Activated CD4-positive, alpha-beta T cell treated with anti-CD3 and anti-CD28 coated beads, Interleukin-2, amount 10 ng/mL, durations not matched to agents 24 days and 14 days (primary cell): ENCODE results near the gene PTPRT. TPM values are rescaled to one million over a fixed set of nuclear protein-coding genes. Genes with fewer than 3 reads are reported as not detected.

Experiments
- DNase-seq: peaks from one replicate; pipeline ENCODE4 v3.0.0; 2022
- H3K27ac Mint-ChIP-seq: one replicate; pipeline ENCODE4 v1.8.0; 2022; ENCODE audit warnings: mild to moderate bottlenecking, mixed read lengths
- H3K27me3 Mint-ChIP-seq: one replicate; pipeline ENCODE4 v1.8.0; 2022; ENCODE audit warnings: mixed read lengths
- H3K36me3 Mint-ChIP-seq: one replicate; pipeline ENCODE4 v1.8.0; 2022; ENCODE audit warnings: low read depth, mild to moderate bottlenecking, mixed read lengths
- H3K4me1 Mint-ChIP-seq: one replicate; pipeline ENCODE4 v1.8.0; 2021; ENCODE audit warnings: mixed read lengths
- H3K4me3 Mint-ChIP-seq: one replicate; pipeline ENCODE4 v1.8.0; 2022; ENCODE audit warnings: mild to moderate bottlenecking, moderate library complexity, mixed read lengths
- H3K9me3 Mint-ChIP-seq: one replicate; pipeline ENCODE4 v1.8.0; 2021; ENCODE audit warnings: mixed read lengths
- intact Hi-C: fragments of 100-400 bp; cut with micrococcal nuclease; formaldehyde crosslinking; loops from one replicate; pipeline ENCODE4 v1.15.1; 2023
- total RNA-seq: library from RNA; stranded (reverse); gene quantifications from 2 replicates; pipeline ENCODE4 v1.2.3, GENCODE V29; 2022

Gene PTPRT
- total RNA-seq, 1 donor from 2014 or later = not detected

DNA sequence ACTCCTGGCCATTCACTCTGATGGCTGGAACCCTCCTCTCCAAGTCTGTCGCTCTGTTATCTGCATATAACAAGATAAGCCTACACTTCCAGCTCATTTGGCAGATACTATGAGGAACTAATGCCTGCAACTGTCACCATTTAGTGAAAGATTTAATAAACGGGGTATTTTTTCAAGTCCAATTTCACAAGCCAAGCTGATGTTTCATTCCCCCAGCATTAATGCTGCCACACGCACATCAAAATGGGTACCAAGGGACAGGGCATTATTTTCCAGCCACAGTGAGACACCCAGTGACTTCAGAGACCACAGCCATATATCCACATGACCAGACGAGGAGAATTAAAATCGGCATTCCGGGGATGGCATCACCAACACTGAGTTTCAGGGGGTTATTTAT, 175.5 kb downstream of the PTPRT start:
- Mint-ChIP-seq H3K9me3 (no peaks in the 10 kb centered on the region), H3K27ac (no peak overlapping the region), H3K4me3 (no peak overlapping the region), H3K4me1 (no peaks in the 10 kb centered on the region), H3K27me3 (no peaks in the 10 kb centered on the region), H3K36me3 (no peaks in the 10 kb centered on the region)
- no peak for DNase-seq
- intact Hi-C loops = no loop called here

- Mint-ChIP-seq H3K4me3 (no peak overlapping the region), H3K4me1 (no peaks in the 10 kb centered on the region), H3K9me3 (no peaks in the 10 kb centered on the region), H3K36me3 (no peaks in the 10 kb centered on the region), H3K27me3 (no peaks in the 10 kb centered on the region), H3K27ac (no peak overlapping the region)
- no peak for DNase-seq
- intact Hi-C loops = no loop called here
These were observed 178.2 kb downstream of the PTPRT start for GRCh38 chr20:43011491-43011890.

DNA sequence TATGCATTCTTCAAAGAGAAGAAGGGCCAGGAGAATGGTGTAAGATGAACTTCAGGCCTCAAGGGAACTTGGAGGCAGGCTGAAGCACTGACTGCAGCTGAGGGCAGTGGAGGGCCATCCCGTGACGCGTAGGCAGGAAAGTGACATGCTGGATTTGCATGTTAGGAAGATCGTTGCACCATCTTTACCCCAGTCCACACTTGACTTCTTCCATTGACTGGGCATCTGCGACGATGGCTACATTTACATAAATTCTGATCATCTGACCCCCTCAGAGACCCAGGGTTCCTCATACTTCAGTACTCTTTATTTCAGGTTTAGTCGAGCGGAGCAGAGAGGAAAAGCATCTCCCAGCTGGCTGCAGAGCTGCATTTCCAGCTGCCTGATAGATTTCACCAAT, 180.2 kb downstream of the PTPRT start:
- Mint-ChIP-seq H3K4me3 (no peak overlapping the region), H3K27ac (no peak overlapping the region), H3K36me3 (no peaks in the 10 kb centered on the region), H3K9me3 (no peaks in the 10 kb centered on the region), H3K4me1 (no peaks in the 10 kb centered on the region), H3K27me3 (no peaks in the 10 kb centered on the region)
- intact Hi-C loops = no loop called here
- no peak for DNase-seq

DNA sequence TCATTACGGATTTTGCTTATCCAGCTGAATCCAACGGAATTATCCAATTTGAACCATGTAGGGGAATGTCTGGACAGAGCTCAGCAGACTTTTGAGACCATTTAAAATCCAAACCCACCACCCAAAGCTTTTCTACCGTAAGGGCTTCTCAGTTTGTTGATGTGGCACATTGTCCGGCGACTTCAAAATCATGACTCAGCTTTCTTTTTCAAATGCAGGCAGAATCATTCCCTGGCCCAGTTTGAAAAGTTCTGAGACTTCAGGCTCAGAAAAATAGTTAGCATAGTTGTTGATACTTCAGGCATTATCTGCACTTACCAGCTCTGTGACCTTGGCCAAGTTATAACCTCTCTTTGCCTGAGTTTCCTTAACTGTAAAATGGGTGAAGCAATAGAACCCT, 182.2 kb downstream of the PTPRT start:
- no peaks in the 10 kb centered on the region for H3K4me1 Mint-ChIP-seq
- no peaks in the 10 kb centered on the region for H3K9me3 Mint-ChIP-seq
- no peaks in the 10 kb centered on the region for H3K27me3 Mint-ChIP-seq
- no peak for DNase-seq
- intact Hi-C loops = no loop called here
- H3K27ac Mint-ChIP-seq = no peak overlapping the region
- H3K4me3 Mint-ChIP-seq = no peak overlapping the region
- H3K36me3 Mint-ChIP-seq = no peaks in the 10 kb centered on the region

GRCh38 chr20:43006651-43007375, 182.9 kb downstream of the PTPRT start:
- H3K9me3 Mint-ChIP-seq = no peaks in the 10 kb centered on the region
- no peaks in the 10 kb centered on the region for H3K36me3 Mint-ChIP-seq
- H3K4me1 Mint-ChIP-seq = no peaks in the 10 kb centered on the region
- no peak overlapping the region for H3K4me3 Mint-ChIP-seq
- intact Hi-C loops = no loop called here
- no peak overlapping the region for H3K27ac Mint-ChIP-seq
- no peaks in the 10 kb centered on the region for H3K27me3 Mint-ChIP-seq
- DNase-seq = no peak

DNA sequence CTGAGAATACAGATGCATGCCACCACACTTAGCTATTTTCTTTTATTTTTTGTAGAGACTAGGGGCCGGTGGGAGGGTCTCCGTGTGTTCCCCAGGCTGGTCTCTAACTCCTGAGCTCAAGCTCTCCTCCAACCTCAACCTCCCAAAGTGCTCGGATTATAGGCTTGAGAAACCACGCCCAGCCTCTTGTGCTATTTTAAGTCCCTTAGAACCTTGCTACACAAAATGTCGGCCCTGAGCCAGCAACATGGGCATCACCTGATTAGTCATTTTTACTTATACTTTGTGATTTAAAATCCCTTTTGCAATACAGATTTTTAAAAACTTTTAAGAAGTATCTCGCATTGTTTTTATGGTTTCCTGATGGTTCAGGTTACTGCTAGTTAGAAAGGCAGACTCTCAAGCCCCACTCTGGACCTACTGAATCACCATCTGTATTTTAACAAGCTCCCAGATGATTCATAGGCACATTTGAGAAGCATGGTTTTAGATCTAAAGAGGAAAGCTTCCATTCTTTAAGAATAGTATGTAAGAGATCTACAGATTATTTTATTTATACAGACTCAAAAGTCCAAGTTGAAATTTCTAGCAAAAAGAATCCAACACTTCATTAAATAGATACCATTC, 186.3 kb downstream of the PTPRT start:
- no peaks in the 10 kb centered on the region for H3K36me3 Mint-ChIP-seq
- H3K27ac Mint-ChIP-seq = no peak overlapping the region
- no peaks in the 10 kb centered on the region for H3K4me1 Mint-ChIP-seq
- intact Hi-C loops = no loop called here
- H3K4me3 Mint-ChIP-seq = no peak overlapping the region
- H3K27me3 Mint-ChIP-seq = no peaks in the 10 kb centered on the region
- no peaks in the 10 kb centered on the region for H3K9me3 Mint-ChIP-seq
- no peak for DNase-seq

DNA sequence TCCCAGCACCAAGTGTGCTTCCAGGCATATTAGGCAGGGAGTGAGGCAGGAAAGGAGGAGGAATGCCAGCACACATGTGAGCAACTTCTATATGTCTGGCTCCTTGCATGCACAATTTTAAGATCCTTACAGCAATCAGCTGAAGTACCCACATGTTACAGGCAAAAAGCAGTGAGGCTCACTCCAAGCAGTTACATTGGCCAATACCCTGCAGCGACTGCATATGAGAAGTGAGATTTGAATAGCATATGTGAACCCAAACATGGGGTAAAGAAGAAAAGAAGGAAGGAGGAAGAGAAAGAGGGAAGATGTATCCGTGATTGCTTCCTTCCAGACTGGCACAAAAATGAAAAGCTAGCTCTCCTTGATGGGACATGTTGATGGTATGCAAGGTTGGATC, 193.6 kb downstream of the PTPRT start:
- H3K9me3 Mint-ChIP-seq = no peaks in the 10 kb centered on the region
- DNase-seq = no peak
- H3K4me1 Mint-ChIP-seq = no peaks in the 10 kb centered on the region
- H3K36me3 Mint-ChIP-seq = no peaks in the 10 kb centered on the region
- no peaks in the 10 kb centered on the region for H3K27me3 Mint-ChIP-seq
- intact Hi-C loops = no loop called here
- no peak overlapping the region for H3K4me3 Mint-ChIP-seq
- no peak overlapping the region for H3K27ac Mint-ChIP-seq

DNA sequence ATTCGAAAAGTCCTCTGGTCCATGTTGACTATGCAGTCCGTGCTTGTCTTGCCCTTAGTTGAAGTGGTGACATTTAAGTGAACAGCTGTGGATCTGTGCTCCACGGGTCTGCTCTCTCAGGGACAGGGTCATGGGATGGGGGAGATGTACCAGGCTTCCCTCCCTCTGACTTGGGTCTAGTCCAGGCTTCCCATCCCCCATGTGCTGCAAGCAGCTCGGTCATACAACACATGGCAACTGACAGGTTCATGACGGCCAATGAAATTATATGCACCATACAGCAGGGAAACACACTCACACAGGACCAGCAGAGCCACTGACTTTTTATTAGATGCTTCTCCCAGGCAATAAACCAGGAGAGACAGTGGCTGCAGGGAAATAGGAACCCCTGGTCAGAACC, 201.4 kb downstream of the PTPRT start:
- H3K27me3 Mint-ChIP-seq = no peaks in the 10 kb centered on the region
- no peak overlapping the region for H3K4me3 Mint-ChIP-seq
- intact Hi-C loops = no loop called here
- no peaks in the 10 kb centered on the region for H3K36me3 Mint-ChIP-seq
- DNase-seq = no peak
- no peak overlapping the region for H3K27ac Mint-ChIP-seq
- no peaks in the 10 kb centered on the region for H3K4me1 Mint-ChIP-seq
- no peaks in the 10 kb centered on the region for H3K9me3 Mint-ChIP-seq

- H3K27ac Mint-ChIP-seq = no peak overlapping the region
- intact Hi-C loops = no loop called here
- H3K4me3 Mint-ChIP-seq = no peak overlapping the region
- H3K4me1 Mint-ChIP-seq = no peaks in the 10 kb centered on the region
- peak; percentile 26 for DNase-seq
- no peaks in the 10 kb centered on the region for H3K36me3 Mint-ChIP-seq
- no peaks in the 10 kb centered on the region for H3K9me3 Mint-ChIP-seq
- H3K27me3 Mint-ChIP-seq = no peaks in the 10 kb centered on the region
These were observed 202.2 kb downstream of the PTPRT start for GRCh38 chr20:42987376-42988114.

DNA sequence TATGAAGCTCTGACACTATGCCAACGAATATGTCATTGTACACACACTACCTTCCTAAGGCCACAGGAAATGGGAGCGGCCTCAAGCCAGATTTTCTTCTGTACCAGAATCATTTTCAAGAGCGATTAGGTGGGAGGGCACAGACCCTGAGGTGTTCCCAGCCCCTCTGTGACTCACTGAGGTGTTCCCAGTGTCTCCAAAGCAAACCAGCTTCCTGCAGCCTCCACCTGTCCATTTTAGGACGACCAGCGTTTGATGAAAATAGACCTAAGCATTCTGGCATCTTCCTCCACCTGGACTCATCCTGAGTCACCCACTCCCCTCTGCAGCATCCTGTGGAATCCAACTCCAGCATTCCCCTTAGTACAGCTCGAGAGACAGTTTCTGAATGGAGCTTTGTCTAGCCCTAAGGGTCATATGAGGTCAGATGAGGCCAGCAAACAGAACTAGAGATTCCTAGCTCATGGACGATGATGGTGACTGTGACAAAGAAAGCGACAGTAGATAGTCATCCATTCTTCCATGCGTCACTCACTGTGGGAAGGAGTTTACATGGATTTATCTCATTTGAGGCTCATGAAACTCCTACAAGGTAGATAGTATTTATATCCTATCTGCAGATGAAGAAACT, 203.4 kb downstream of the PTPRT start:
- H3K4me3 Mint-ChIP-seq = no peak overlapping the region
- no peak overlapping the region for H3K27ac Mint-ChIP-seq
- DNase-seq = peak; percentile 30
- H3K36me3 Mint-ChIP-seq = no peaks in the 10 kb centered on the region
- no peaks in the 10 kb centered on the region for H3K4me1 Mint-ChIP-seq
- intact Hi-C loops = no loop called here
- H3K27me3 Mint-ChIP-seq = no peaks in the 10 kb centered on the region
- no peaks in the 10 kb centered on the region for H3K9me3 Mint-ChIP-seq

- Mint-ChIP-seq H3K27ac (no peak overlapping the region), H3K27me3 (no peaks in the 10 kb centered on the region), H3K36me3 (no peaks in the 10 kb centered on the region), H3K4me3 (no peak overlapping the region), H3K4me1 (no peaks in the 10 kb centered on the region), H3K9me3 (no peaks in the 10 kb centered on the region)
- intact Hi-C loops = no loop called here
- peak; percentile 17 for DNase-seq
These were observed 204.1 kb downstream of the PTPRT start for GRCh38 chr20:42985628-42986027.

GRCh38 chr20:42982218-42982617, 207.5 kb downstream of the PTPRT start:
- no peaks in the 10 kb centered on the region for H3K4me1 Mint-ChIP-seq
- no peak for DNase-seq
- intact Hi-C loops = no loop called here
- H3K9me3 Mint-ChIP-seq = no peaks in the 10 kb centered on the region
- H3K27ac Mint-ChIP-seq = no peak overlapping the region
- no peaks in the 10 kb centered on the region for H3K27me3 Mint-ChIP-seq
- H3K36me3 Mint-ChIP-seq = no peaks in the 10 kb centered on the region
- no peak overlapping the region for H3K4me3 Mint-ChIP-seq

DNA sequence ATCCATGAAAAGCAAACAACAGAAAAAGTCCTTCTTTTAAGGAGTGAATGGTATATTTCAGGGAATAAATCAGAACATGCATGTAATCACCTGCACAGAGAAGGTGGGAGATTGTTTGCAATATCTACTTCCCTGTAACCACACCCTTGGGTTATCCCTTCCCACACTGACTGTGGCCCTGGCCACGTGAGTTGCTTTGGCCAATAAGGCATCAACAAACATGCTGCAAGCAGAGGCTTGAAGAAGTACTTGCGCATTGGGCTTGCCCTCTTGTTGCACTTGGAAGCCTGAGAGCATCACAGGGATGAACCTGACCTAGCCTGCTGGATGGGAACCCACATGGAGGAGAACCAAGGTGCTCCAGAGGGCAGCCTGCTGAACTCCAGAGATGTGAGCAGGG, 208.5 kb downstream of the PTPRT start:
- Mint-ChIP-seq H3K27me3 (no peaks in the 10 kb centered on the region), H3K4me1 (no peaks in the 10 kb centered on the region), H3K4me3 (no peak overlapping the region), H3K27ac (no peak overlapping the region), H3K36me3 (no peaks in the 10 kb centered on the region), H3K9me3 (no peaks in the 10 kb centered on the region)
- intact Hi-C loops = no loop called here
- peak; percentile 34 for DNase-seq

GRCh38 chr20:42979720-42980119, 210.0 kb downstream of the PTPRT start:
- intact Hi-C loops = no loop called here
- Mint-ChIP-seq H3K9me3 (no peaks in the 10 kb centered on the region), H3K4me3 (no peak overlapping the region), H3K27ac (no peak overlapping the region), H3K36me3 (no peaks in the 10 kb centered on the region), H3K27me3 (no peaks in the 10 kb centered on the region), H3K4me1 (no peaks in the 10 kb centered on the region)
- no peak for DNase-seq
